GM19328 (cell line): ENCODE results near the gene TTC32.
"Not testable (repeated sequence)": the region's sequence is repeated elsewhere in the genome, so short reads cannot be mapped to it uniquely, and the experiment has no call there.

Experiments
- ATAC-seq: cut with Tn5 transposase; IDR thresholded peaks from one replicate; pipeline ENCODE4 v1.9.1; 2021; ENCODE audit warnings: mild to moderate bottlenecking, moderate library complexity; ENCODE audit not compliant: unreplicated experiment

The TTC32 gene

GRCh38 chr2:19899985-19900930 lies 1.5 kb downstream of the TTC32 start:
- peak; percentile 24 for ATAC-seq

- ATAC-seq = no peak
Measured at GRCh38 chr2:19898592-19899329, 3.0 kb downstream of the TTC32 start.

DNA sequence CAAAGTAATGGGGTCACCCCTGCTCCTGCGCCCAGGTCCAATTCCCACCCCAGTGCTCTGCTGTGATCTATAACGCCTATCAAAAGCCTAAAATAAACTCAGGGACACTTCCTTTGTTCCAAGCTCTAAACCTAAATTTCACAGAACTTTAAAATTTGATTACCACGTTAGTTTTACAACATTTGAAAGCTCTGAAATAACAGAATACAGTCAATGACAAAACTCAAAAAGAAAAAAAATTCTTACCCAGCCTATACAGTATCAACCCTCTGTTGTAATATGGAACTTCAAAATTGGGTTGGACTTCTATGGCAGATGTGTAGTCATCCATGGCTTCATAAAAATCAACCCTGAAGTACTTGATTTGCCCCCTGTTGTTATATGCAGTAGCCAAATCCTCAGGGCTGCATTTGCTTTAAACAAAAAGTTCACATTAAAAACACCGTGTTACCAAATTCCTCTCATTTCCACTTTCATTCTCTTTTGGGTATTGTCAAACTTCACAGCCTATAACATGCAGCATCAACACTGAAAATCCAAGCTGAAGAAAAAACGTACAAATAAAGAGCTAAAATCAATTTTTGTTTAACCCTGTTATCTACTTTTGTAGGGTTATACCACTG lies 4.0 kb downstream of the TTC32 start:
- no peak for ATAC-seq

GRCh38 chr2:19895535-19895934 lies 6.2 kb downstream of the TTC32 start:
- ATAC-seq = no peak

- ATAC-seq = peak; percentile 23
Measured at GRCh38 chr2:19894134-19894792, 7.5 kb downstream of the TTC32 start.

DNA sequence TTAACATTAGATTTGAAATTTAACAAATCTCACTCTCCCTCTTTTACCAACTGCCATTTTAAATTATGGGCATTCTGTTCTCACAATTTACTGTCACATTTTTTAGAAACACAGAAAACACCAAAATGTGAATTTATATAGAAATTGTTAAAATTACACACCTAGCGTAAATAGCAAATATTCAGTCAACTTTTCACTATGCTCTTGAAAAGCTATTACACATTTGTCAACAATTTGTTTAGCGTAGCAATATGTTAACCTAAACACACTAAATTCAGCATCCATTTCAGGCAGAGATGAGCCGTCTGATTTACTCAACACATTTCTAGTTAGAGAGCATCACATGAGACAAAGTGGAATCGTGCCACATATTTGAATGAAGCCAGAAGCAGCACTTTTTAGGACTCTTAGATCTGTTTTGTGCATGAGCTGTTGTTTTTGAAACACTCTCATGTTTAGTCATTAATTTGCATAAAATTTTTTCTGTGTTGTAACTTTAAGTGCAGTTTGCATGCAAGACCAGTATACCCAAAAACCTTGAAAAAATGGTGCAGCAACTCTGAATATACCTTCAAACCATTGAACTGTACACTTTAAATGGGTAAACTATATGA lies 8.2 kb downstream of the TTC32 start:
- ATAC-seq = peak; percentile 71

GRCh38 chr2:19891971-19892370 lies 9.8 kb downstream of the TTC32 start:
- not testable (repeated sequence) for ATAC-seq

- ATAC-seq = no peak
Measured at GRCh38 chr2:19890104-19890503, 11.7 kb downstream of the TTC32 start.

GRCh38 chr2:19888831-19889230 lies 13.0 kb downstream of the TTC32 start:
- ATAC-seq = no peak

DNA sequence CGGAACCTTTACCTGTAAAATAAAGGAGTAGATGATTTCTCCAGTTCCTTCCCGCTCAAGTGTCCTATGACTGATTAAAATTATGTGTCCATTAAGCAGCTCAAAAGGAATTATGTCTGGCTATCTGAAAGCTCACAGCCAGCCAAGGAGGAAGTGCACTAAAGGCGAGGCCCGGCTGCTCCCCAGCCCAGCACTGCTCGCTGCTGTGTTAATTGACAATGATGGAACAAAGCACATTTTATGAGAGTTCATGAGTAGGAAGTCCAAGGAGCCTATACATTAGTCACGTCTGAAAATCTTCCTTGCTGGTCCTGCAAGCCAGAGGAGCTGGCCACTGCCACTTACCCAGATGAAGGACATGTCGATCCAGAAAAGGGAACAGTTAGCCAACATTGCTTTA lies 14.3 kb downstream of the TTC32 start:
- ATAC-seq = no peak

DNA sequence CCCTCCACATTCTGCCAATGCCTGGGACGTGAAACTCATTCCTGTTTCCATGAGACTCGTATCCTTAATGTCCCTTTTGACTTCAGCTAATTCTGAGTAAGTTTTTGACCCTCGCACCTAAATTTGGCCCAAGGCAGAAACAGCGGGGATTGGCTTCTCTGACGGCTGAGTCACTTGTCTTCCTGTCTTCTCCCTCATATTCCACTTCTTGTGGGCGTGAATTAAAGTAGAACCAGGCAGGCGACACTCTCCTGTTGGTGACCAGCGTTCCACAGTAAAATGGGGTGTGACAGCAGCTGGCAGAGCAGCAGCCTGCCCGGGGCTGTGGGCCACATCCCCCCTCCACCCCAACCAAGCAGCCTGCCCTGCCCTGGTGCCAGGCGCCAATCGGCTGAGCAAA lies 15.5 kb downstream of the TTC32 start:
- no peak for ATAC-seq

- ATAC-seq = no peak
Measured at GRCh38 chr2:19885791-19886190, 16.0 kb downstream of the TTC32 start.

DNA sequence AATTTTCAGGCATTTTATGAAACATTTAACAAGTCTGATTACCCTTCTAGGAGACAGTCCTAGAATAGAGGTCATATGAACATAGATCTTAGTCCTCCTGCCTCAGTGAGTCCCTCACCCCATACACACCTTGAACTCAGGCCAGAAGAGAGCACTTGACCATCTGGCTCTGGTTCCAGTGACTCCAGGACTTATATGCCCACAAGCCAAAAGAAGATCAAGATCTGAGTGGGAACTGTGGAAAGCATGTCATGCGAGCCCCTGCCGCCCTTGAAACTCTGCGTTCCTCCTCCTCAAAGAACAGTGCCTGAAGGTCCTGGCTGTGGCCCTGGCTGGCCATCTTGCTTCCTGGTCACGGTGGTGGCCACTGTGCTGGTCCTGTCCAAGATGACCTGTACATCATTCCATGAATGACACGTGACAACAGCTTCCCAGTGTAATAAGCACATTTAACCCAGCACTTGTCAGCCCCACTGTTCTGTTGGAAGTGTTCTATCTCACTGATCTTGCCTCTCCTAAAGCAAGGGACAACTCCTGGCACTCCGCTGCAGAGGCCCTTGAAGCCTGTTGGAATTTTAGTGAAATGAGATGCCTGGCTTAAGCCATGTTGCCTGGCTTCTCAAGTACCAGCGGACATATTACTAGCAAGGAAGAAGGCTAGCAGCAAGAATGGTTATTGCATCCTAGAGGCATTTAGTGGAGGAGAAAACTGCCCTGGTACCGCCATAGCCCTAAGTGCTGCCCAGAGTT lies 17.6 kb downstream of the TTC32 start:
- ATAC-seq = no peak

DNA sequence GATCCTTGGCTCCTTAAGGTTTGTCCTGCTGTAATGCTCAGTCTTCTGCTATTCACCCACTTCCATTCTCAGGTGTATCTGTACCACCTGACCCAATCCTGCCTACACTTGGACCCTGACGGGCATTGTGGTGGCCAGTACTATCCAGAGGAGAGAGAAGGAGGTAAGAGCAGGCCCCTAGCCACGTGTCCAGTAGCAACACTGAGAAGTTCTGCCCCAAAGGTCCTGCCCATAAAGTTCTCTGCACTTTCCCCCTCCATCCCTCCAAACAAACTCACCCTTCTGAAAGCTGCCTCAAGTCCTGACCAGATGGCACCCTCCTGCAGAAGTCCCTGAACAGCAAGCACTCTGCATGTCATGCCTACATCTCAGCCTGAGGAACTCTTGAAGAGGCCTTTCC lies 18.3 kb downstream of the TTC32 start:
- ATAC-seq = no peak

- ATAC-seq = no peak
Measured at GRCh38 chr2:19882286-19882685, 19.5 kb downstream of the TTC32 start.

DNA sequence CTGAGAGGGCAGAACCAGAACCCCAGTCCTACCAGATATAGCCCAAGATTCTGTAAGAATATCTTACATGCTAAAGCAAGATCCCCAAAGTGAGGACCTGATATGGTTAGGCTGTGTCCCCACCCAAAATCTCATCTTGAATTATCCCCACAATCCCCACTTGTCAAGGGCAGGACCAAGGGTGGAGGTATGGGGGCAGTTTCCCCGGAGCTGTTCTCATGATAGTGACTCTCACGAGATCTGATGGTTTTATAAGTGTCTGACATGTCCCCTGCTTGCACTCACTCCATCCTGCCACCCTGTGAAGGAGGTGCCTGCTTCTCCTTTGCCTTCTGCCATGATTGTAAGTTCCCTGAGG lies 19.9 kb downstream of the TTC32 start:
- ATAC-seq = no peak

GRCh38 chr2:19881221-19881907 lies 20.4 kb downstream of the TTC32 start:
- no peak for ATAC-seq

- ATAC-seq = not testable (repeated sequence)
Measured at GRCh38 chr2:19880191-19880590, 21.6 kb downstream of the TTC32 start.

GRCh38 chr2:19879120-19879519 lies 22.7 kb downstream of the TTC32 start:
- ATAC-seq = no peak
